ENCODE measurements around the gene ASIC2.

GRCh38 chr17:33242375-33243124, 50.5 kb downstream of the ASIC2 start:
- TF ChIP-seq, protein P1, sequence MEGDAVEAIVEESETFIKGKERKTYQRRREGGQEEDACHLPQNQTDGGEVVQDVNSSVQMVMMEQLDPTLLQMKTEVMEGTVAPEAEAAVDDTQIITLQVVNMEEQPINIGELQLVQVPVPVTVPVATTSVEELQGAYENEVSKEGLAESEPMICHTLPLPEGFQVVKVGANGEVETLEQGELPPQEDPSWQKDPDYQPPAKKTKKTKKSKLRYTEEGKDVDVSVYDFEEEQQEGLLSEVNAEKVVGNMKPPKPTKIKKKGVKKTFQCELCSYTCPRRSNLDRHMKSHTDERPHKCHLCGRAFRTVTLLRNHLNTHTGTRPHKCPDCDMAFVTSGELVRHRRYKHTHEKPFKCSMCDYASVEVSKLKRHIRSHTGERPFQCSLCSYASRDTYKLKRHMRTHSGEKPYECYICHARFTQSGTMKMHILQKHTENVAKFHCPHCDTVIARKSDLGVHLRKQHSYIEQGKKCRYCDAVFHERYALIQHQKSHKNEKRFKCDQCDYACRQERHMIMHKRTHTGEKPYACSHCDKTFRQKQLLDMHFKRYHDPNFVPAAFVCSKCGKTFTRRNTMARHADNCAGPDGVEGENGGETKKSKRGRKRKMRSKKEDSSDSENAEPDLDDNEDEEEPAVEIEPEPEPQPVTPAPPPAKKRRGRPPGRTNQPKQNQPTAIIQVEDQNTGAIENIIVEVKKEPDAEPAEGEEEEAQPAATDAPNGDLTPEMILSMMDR (IDR thresholded peaks at IDR 0.05; ENCODE audit: insufficient read depth, low read length, poor library complexity, severe bottlenecking) = no peak
- no peak for TF ChIP-seq EZH2phosphoT487 (conservative IDR thresholded peaks at IDR 0.05; ENCODE audit: low read length)

All from SU-DHL-6 (cell line).